Breast epithelium (tissue), 4 donors: Measurements from ENCODE around the gene MGAT5. TPM values are rescaled to one million over a fixed set of nuclear protein-coding genes. Genes with fewer than 3 reads are reported as not detected.

Source experiments
- DNase-seq, 2 donors: peaks; one replicate each; pipeline ENCODE4 v3.0.0-alpha.2; 2019; ENCODE audit warnings: low spot score in 2 of 2
- H3K27ac ChIP-seq, 2 donors: fragments of 200-600 bp; sonication (generic) in 1 of 2; one replicate each; pipeline ENCODE4 v1.5.1; 2016 to 2019; ENCODE audit warnings: mild to moderate bottlenecking in 1 of 2
- H3K27me3 ChIP-seq, 2 donors: fragments of 200-600 bp; sonication (generic) in 1 of 2; one replicate each; pipeline versions ENCODE4 v1.5.1 to v1.6.0; 2017 to 2019; ENCODE audit warnings: control low read depth in 1 of 2, mild to moderate bottlenecking in 1 of 2
- H3K36me3 ChIP-seq: fragments of 200-600 bp; one replicate; pipeline ENCODE4 v1.5.1; 2019
- H3K4me1 ChIP-seq, 2 donors: fragments of 200-600 bp; sonication (generic); one replicate each; pipeline ENCODE4 v1.5.1; 2016 to 2019; ENCODE audit warnings: control low read depth in 1 of 2
- H3K4me3 ChIP-seq, 3 donors: fragments of 200-600 bp; sonication (generic); 1 replicate in 2 of 3; 2 replicates in 1 of 3; pipeline ENCODE4 v1.5.1; 2016 to 2019; ENCODE audit warnings: mild to moderate bottlenecking in 3 of 3, moderate library complexity in 2 of 3
- H3K9me3 ChIP-seq, 2 donors: fragments of 200-600 bp; sonication (generic) in 1 of 2; one replicate each; pipeline ENCODE4 v1.5.1; 2016 to 2019; ENCODE audit warnings: control low read depth in 1 of 2
- POLR2A ChIP-seq: fragments of 450-650 bp; IDR thresholded peaks from one replicate; pipeline ENCODE4 v1.6.1; 2016; ENCODE audit warnings: antibody characterized with exemption, mild to moderate bottlenecking, moderate library complexity
- POLR2AphosphoS5 ChIP-seq, 3 donors: sonication (generic); formaldehyde crosslinking; IDR thresholded peaks; one replicate each; pipeline ENCODE4 v1.6.1; 2017; ENCODE audit warnings: antibody characterized with exemption in 3 of 3
- intact Hi-C: fragments of 100-400 bp; cut with DNase I; formaldehyde crosslinking; loops from one replicate; pipeline ENCODE4 v1.15.1; 2023; ENCODE audit warnings: low total_unique reads
- total RNA-seq, 3 donors: library from RNA; depleted of rRNA; stranded (reverse); fragments of >200 nt; gene quantifications; one replicate each; pipeline ENCODE4 v1.1.0, GENCODE V29; 2016
- TF ChIP-seq, protein P1 (sequence below), 3 donors: fragments of 450-650 bp; IDR thresholded peaks; one replicate each; pipeline ENCODE4 v1.5.1; 2016 to 2017; ENCODE audit warnings: antibody characterized with exemption in 3 of 3, mild to moderate bottlenecking in 3 of 3, moderate library complexity in 3 of 3

MGAT5 gene
- total RNA-seq, 3 donors from 2014 or later: 30.5 to 42.6 (median 34.4) TPM

- intact Hi-C loops: no loop called here
- H3K4me3 ChIP-seq: no peak overlapping the region
- H3K27me3 ChIP-seq: no peaks in the 10 kb centered on the region
- no peak for DNase-seq
- no peak overlapping the region for H3K27ac ChIP-seq
- TF ChIP-seq POLR2AphosphoS5 (IDR thresholded peaks at IDR 0.05): no peak
- TF ChIP-seq, protein P1, sequence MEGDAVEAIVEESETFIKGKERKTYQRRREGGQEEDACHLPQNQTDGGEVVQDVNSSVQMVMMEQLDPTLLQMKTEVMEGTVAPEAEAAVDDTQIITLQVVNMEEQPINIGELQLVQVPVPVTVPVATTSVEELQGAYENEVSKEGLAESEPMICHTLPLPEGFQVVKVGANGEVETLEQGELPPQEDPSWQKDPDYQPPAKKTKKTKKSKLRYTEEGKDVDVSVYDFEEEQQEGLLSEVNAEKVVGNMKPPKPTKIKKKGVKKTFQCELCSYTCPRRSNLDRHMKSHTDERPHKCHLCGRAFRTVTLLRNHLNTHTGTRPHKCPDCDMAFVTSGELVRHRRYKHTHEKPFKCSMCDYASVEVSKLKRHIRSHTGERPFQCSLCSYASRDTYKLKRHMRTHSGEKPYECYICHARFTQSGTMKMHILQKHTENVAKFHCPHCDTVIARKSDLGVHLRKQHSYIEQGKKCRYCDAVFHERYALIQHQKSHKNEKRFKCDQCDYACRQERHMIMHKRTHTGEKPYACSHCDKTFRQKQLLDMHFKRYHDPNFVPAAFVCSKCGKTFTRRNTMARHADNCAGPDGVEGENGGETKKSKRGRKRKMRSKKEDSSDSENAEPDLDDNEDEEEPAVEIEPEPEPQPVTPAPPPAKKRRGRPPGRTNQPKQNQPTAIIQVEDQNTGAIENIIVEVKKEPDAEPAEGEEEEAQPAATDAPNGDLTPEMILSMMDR (IDR thresholded peaks at IDR 0.05): no peak
- TF ChIP-seq POLR2A: no peak
- no peaks in the 10 kb centered on the region for H3K36me3 ChIP-seq
- no peaks in the 10 kb centered on the region for H3K4me1 ChIP-seq
- no peaks in the 10 kb centered on the region for H3K9me3 ChIP-seq
Observed at GRCh38 chr2:134479696-134480330, 225.9 kb downstream of the MGAT5 start.

DNA sequence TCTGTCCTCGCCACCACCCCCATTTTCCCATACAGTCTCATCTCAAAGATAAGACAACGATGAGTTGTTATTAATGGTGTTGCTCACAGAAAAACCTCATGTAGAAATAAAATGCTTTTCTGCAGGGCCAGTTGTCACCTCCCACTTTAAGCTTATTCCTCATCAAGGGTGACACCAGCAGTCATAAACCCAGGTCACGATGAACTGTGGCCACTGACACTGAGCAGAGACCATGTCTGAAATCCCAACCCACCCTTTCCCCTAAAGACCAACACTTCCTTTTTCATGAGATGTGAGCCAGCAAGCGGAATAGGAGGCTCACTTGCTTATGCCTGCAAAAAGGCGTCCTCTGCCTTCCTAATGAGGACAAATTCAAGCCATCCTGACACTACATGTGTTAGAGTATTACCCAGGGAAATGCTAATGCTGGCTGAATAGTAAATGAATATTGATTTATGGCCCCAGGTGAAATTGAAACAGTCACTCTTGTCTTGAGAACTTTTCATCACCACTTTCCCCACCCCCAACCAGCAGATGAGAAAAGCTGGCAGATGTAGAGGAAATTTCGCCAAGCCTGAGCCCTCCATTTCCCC is 228.4 kb downstream of the MGAT5 start:
- DNase-seq: no peak

GRCh38 chr2:134482766-134483340 is 229.0 kb downstream of the MGAT5 start:
- Histone ChIP-seq H3K36me3 (no peaks in the 10 kb centered on the region), H3K27ac (no peak overlapping the region), H3K4me1 (no peaks in the 10 kb centered on the region), H3K27me3 (no peaks in the 10 kb centered on the region), H3K4me3 (no peak overlapping the region), H3K9me3 (no peaks in the 10 kb centered on the region)
- no peak for DNase-seq
- no peak for TF ChIP-seq POLR2A
- TF ChIP-seq POLR2AphosphoS5 (IDR thresholded peaks at IDR 0.05): no peak
- TF ChIP-seq, protein P1 (IDR thresholded peaks at IDR 0.05): no peak
- intact Hi-C loops: no loop called here

More for the DNA sequence above, 228.4 kb downstream of the MGAT5 start:
- Histone ChIP-seq H3K27me3 (no peaks in the 10 kb centered on the region), H3K9me3 (no peaks in the 10 kb centered on the region), H3K36me3 (no peaks in the 10 kb centered on the region), H3K4me3 (no peak overlapping the region), H3K4me1 (no peaks in the 10 kb centered on the region), H3K27ac (no peak overlapping the region)
- intact Hi-C loops: no loop called here
- TF ChIP-seq, protein P1 (IDR thresholded peaks at IDR 0.05): no peak
- TF ChIP-seq POLR2A (no peak), POLR2AphosphoS5 (IDR thresholded peaks at IDR 0.05) (no peak)

GRCh38 chr2:134489732-134490384 is 236.0 kb downstream of the MGAT5 start:
- no peak overlapping the region for H3K4me3 ChIP-seq
- H3K4me1 ChIP-seq: no peaks in the 10 kb centered on the region
- intact Hi-C loops: no loop called here
- no peaks in the 10 kb centered on the region for H3K9me3 ChIP-seq
- TF ChIP-seq POLR2A (no peak), POLR2AphosphoS5 (IDR thresholded peaks at IDR 0.05) (no peak)
- TF ChIP-seq, protein P1 (IDR thresholded peaks at IDR 0.05): no peak
- H3K27ac ChIP-seq: no peak overlapping the region
- no peak for DNase-seq
- H3K36me3 ChIP-seq: no peaks in the 10 kb centered on the region
- no peaks in the 10 kb centered on the region for H3K27me3 ChIP-seq

- intact Hi-C loops: no loop called here
- Histone ChIP-seq H3K9me3 (no peaks in the 10 kb centered on the region), H3K27ac (no peak overlapping the region), H3K27me3 (no peaks in the 10 kb centered on the region), H3K4me1 (no peaks in the 10 kb centered on the region), H3K36me3 (no peaks in the 10 kb centered on the region), H3K4me3 (no peak overlapping the region)
- no peak for TF ChIP-seq POLR2AphosphoS5 (IDR thresholded peaks at IDR 0.05)
- TF ChIP-seq, protein P1 (IDR thresholded peaks at IDR 0.05): no peak
- no peak for TF ChIP-seq POLR2A
- no peak for DNase-seq
Observed at GRCh38 chr2:134490559-134490958, 236.7 kb downstream of the MGAT5 start.
